GM10248 (cell line): Measurements from ENCODE around the gene NFKBIA.
"Not testable (repeated sequence)": the region's sequence is repeated elsewhere in the genome, so short reads cannot be mapped to it uniquely, and the experiment has no call there.

Source experiments
- CTCF ChIA-PET: fragments of 300-600 bp; sonication (Branson Sonifier 250); formaldehyde crosslinking; extraction: SDS; loops from one replicate; lab custom pipeline; 2021; ENCODE audit warnings: antibody characterized with exemption; lab: Yijun Ruan, JAX
- POLR2A ChIA-PET: fragments of 350-650 bp; sonication (Branson Sonifier 250); formaldehyde crosslinking; extraction: SDS; loops from one replicate; lab custom pipeline; 2020; ENCODE audit warnings: antibody characterized with exemption; lab: Yijun Ruan, JAX
- DNase-seq: peaks from one replicate; pipeline ENCODE4 v3.0.0; 2012; ENCODE audit errors: extremely low spot score
- CTCF ChIP-seq: IDR thresholded peaks from 2 replicates; pipeline ENCODE4 v1.5.1; 2012; ENCODE audit warnings: mild to moderate bottlenecking, low read depth; ENCODE audit errors: extremely low read depth, missing control alignments, control extremely low read depth

The NFKBIA gene

GRCh38 chr14:35366056-35366451 is 38.5 kb downstream of the NFKBIA start:
- no peak for TF ChIP-seq CTCF
- DNase-seq, result no peak
- CTCF ChIA-PET, result interaction anchor here (1.0 to 2.4 kb wide), 4 partner anchors 9 to 224 kb away, joined by 3 to 11 read pairs (median 4); no protein-coding TSS in a partner anchor
- POLR2A ChIA-PET, result interaction anchor here (1.6 kb wide), 1 partner anchor 9 kb away, joined by 7 read pairs; no protein-coding TSS in a partner anchor

GRCh38 chr14:35365130-35366055 is 39.2 kb downstream of the NFKBIA start:
- TF ChIP-seq CTCF, result no peak
- peak; percentile 69 for DNase-seq
- ChIA-PET POLR2A (interaction anchor here (1.2 to 1.6 kb wide), 2 partner anchors 10 to 39 kb away, joined by 3 to 7 read pairs; partner anchors contain the start of gene NFKBIA), CTCF (interaction anchor here (1.0 to 2.4 kb wide), 6 partner anchors 10 to 223 kb away, joined by 3 to 11 read pairs (median 4); partner anchors contain the start of gene NFKBIA)

DNA sequence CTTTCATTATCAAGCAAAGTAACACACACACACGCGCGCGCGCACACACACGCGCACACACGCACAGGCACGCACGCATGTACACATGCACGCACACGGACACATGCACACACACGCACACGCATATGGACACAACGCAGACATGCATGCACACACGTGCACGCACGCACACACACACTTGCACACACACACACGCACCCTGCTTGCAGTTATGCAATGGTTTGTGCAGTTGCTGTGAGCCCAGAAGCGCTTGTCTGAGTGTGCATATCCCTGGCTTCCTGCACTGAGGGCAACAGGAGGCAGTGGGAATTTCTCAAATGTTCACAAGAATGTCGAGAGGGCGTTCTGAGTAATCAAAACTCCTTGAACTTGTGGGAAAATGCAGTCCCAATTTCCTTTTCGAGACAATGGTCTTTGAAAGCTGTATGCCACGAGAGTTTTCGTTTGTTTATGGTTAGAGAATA is 41.6 kb downstream of the NFKBIA start:
- CTCF ChIA-PET, result interaction anchor here (0.5 to 1.5 kb wide), 2 partner anchors 12 to 72 kb away, joined by 4 to 5 read pairs; no protein-coding TSS in a partner anchor
- no peak for DNase-seq

GRCh38 chr14:35362450-35362849 is 42.1 kb downstream of the NFKBIA start:
- POLR2A ChIA-PET, result no interaction called here
- CTCF ChIA-PET, result no interaction called here
- DNase-seq, result peak; percentile 8
- no peak for TF ChIP-seq CTCF

More for the DNA sequence above, 41.6 kb downstream of the NFKBIA start:
- no peak for TF ChIP-seq CTCF
- POLR2A ChIA-PET, result no interaction called here

DNA sequence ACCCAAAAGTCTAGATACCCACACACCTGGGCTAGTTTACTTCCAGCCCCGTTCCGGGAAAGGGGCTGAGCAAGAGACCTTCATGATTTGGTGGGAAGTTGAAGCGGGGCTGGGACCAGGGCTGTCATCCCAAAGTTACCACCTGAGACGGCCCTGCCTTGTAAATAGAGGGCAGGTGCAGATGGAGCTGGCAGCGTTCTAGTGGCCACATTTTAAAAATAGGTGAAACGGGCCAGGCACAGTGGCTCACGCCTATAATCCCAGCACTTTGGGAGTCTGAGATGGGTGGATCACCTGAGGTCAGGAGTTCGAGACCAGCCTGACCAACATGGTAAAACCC is 43.4 kb downstream of the NFKBIA start:
- TF ChIP-seq CTCF, result no peak
- ChIA-PET CTCF (interaction anchor here (1.7 kb wide), 1 partner anchor 9 kb away, joined by 5 read pairs; no protein-coding TSS in a partner anchor), POLR2A (no interaction called here)
- no peak for DNase-seq

DNA sequence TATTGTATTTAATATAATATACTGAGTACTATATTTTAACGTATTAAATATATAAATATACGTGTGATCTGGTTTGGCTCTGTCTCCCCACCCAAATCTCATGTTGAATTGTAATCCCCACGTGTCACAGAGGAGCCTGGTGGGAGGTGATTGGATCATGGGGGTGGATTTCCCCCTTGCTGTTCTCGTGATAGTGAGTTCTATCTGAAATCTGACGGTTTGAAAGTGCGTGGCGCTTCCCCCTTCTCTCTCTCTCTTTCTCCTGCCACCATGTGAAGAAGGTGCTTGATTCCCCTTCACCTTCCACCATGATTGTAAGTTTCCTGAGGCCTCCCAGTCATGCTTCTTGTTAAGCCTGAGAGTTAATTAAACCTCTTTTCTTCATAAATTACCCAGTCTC is 44.9 kb downstream of the NFKBIA start:
- CTCF ChIA-PET, DNase-seq, POLR2A ChIA-PET: not testable (repeated sequence)
